DND-41 (cell line): ENCODE data around the gene USPL1.

ENCODE experiments used
- EZH2 ChIP-seq: IDR thresholded peaks from 3 replicates; pipeline ENCODE4 v1.6.1; 2012; ENCODE audit warnings: borderline replicate concordance, low read depth, mild to moderate bottlenecking, moderate library complexity, low read length, inconsistent platforms; ENCODE audit not compliant: severe bottlenecking
- TF ChIP-seq, protein P1 (sequence below): IDR thresholded peaks from 2 replicates; pipeline ENCODE4 v1.5.1; 2012; ENCODE audit warnings: borderline replicate concordance, low read length, moderate library complexity, mild to moderate bottlenecking; ENCODE audit not compliant: poor library complexity, severe bottlenecking; ENCODE audit errors: extremely low read depth

GRCh38 chr13:30615866-30616541 lies 1.7 kb upstream of the USPL1 start:
- TF ChIP-seq, protein P1, sequence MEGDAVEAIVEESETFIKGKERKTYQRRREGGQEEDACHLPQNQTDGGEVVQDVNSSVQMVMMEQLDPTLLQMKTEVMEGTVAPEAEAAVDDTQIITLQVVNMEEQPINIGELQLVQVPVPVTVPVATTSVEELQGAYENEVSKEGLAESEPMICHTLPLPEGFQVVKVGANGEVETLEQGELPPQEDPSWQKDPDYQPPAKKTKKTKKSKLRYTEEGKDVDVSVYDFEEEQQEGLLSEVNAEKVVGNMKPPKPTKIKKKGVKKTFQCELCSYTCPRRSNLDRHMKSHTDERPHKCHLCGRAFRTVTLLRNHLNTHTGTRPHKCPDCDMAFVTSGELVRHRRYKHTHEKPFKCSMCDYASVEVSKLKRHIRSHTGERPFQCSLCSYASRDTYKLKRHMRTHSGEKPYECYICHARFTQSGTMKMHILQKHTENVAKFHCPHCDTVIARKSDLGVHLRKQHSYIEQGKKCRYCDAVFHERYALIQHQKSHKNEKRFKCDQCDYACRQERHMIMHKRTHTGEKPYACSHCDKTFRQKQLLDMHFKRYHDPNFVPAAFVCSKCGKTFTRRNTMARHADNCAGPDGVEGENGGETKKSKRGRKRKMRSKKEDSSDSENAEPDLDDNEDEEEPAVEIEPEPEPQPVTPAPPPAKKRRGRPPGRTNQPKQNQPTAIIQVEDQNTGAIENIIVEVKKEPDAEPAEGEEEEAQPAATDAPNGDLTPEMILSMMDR: no peak
- no peak for TF ChIP-seq EZH2
